SK-N-SH treated with all-trans-retinoic acid at 6 μM for 48 hours (cell line): Measurements from ENCODE around the gene SLMAP.

Experiments
- ATAC-seq: fragments of 200-7000 bp; cut with Tn5 transposase; 3 replicates; pipeline ENCODE4 v1.9.1; 2020; ENCODE audit warnings: mild to moderate bottlenecking, moderate library complexity
- ARNTL ChIP-seq: fragments of 450-650 bp; formaldehyde crosslinking; IDR thresholded peaks from 2 replicates; pipeline ENCODE4 v1.5.0; 2020; ENCODE audit warnings: low read depth, mild to moderate bottlenecking, moderate library complexity, borderline replicate concordance
- CREB5 ChIP-seq: fragments of 250-450 bp; sonication (Bioruptor Pico); IDR thresholded peaks from 2 replicates; pipeline ENCODE4 v1.5.1; 2020; ENCODE audit warnings: low read depth, mild to moderate bottlenecking, moderate library complexity
- CSDC2 ChIP-seq: fragments of 250-450 bp; sonication (Bioruptor Pico); IDR thresholded peaks from 2 replicates; pipeline ENCODE4 v1.5.0; 2020; ENCODE audit warnings: mild to moderate bottlenecking, moderate library complexity
- CSRNP3 ChIP-seq: fragments of 250-450 bp; sonication (Bioruptor Pico); IDR thresholded peaks from 2 replicates; pipeline ENCODE4 v1.5.1; 2021; ENCODE audit warnings: mild to moderate bottlenecking, moderate library complexity
- GLIS3 ChIP-seq: fragments of 250-450 bp; sonication (Bioruptor Pico); IDR thresholded peaks from 2 replicates; pipeline ENCODE4 v1.5.0; 2020; ENCODE audit warnings: mild to moderate bottlenecking, moderate library complexity
- ISL1 ChIP-seq: fragments of 250-450 bp; sonication (Bioruptor Pico); IDR thresholded peaks from 2 replicates; pipeline ENCODE4 v2.1.2; 2022; ENCODE audit warnings: mild to moderate bottlenecking, moderate library complexity
- OSR1 ChIP-seq: fragments of 250-450 bp; sonication (Bioruptor Pico); IDR thresholded peaks from 2 replicates; pipeline ENCODE4 v1.8.0; 2022; ENCODE audit warnings: moderate library complexity, mild to moderate bottlenecking, inconsistent platforms
- PATZ1 ChIP-seq: fragments of 250-450 bp; sonication (Bioruptor Pico); IDR thresholded peaks from 2 replicates; pipeline ENCODE4 v1.8.0; 2020; ENCODE audit warnings: mild to moderate bottlenecking, moderate library complexity, borderline replicate concordance
- POU6F1 ChIP-seq: fragments of 250-450 bp; sonication (Bioruptor Pico); IDR thresholded peaks from 2 replicates; pipeline ENCODE4 v1.8.0; 2021; ENCODE audit warnings: low read depth, mild to moderate bottlenecking, moderate library complexity, borderline replicate concordance
- PPARA ChIP-seq: fragments of 250-450 bp; sonication (Bioruptor Pico); IDR thresholded peaks from 2 replicates; pipeline ENCODE4 v1.5.0; 2020; ENCODE audit warnings: mild to moderate bottlenecking, borderline replicate concordance
- RARB ChIP-seq: fragments of 250-450 bp; sonication (Bioruptor Pico); IDR thresholded peaks from 2 replicates; pipeline ENCODE4 v1.8.0; 2021; ENCODE audit warnings: mild to moderate bottlenecking, moderate library complexity
- SNAI2 ChIP-seq: fragments of 250-450 bp; sonication (Bioruptor Pico); IDR thresholded peaks from 2 replicates; pipeline ENCODE4 v1.5.0; 2020; ENCODE audit warnings: mild to moderate bottlenecking, moderate library complexity
- TCF4 ChIP-seq: fragments of 250-450 bp; sonication (Bioruptor Pico); IDR thresholded peaks from 2 replicates; pipeline ENCODE4 v1.8.0; 2021; ENCODE audit warnings: mild to moderate bottlenecking, moderate library complexity, borderline replicate concordance
- TOX ChIP-seq: fragments of 250-450 bp; sonication (Bioruptor Pico); IDR thresholded peaks from 2 replicates; pipeline ENCODE4 v1.8.0; 2021; ENCODE audit warnings: mild to moderate bottlenecking, moderate library complexity, borderline replicate concordance
- TSHZ2 ChIP-seq: fragments of 250-450 bp; sonication (Bioruptor Pico); IDR thresholded peaks from 2 replicates; pipeline ENCODE4 v1.5.0; 2020; ENCODE audit warnings: mild to moderate bottlenecking, moderate library complexity
- ZC3H10 ChIP-seq: fragments of 250-450 bp; sonication (Bioruptor Pico); IDR thresholded peaks from 2 replicates; pipeline ENCODE4 v1.5.1; 2021; ENCODE audit warnings: mild to moderate bottlenecking, moderate library complexity
- ZFP3 ChIP-seq: fragments of 250-450 bp; sonication (Bioruptor Pico); IDR thresholded peaks from 2 replicates; pipeline ENCODE4 v1.5.0; 2020; ENCODE audit warnings: mild to moderate bottlenecking, moderate library complexity
- ZNF565 ChIP-seq: fragments of 450-650 bp; formaldehyde crosslinking; conservative IDR thresholded peaks from 2 replicates; pipeline ENCODE4 v1.5.0; 2020; ENCODE audit warnings: low read depth, mild to moderate bottlenecking, moderate library complexity
- ZNF8 ChIP-seq: fragments of 450-650 bp; formaldehyde crosslinking; IDR thresholded peaks from 2 replicates; pipeline ENCODE4 v1.5.0; 2020; ENCODE audit warnings: mild to moderate bottlenecking, moderate library complexity

Gene SLMAP

GRCh38 chr3:57957824-57958223 lies 201.7 kb downstream of the SLMAP start:
- no peak for ATAC-seq
- TF ChIP-seq TOX (CRISPR knock-in tag) (no peak), ZNF8 (CRISPR knock-in tag) (no peak), ZC3H10 (CRISPR knock-in tag) (no peak), PPARA (CRISPR knock-in tag) (no peak), GLIS3 (CRISPR knock-in tag) (no peak), PATZ1 (CRISPR knock-in tag) (no peak), OSR1 (CRISPR knock-in tag) (no peak), CREB5 (no peak)
- TF ChIP-seq, all 23 proteins: peak for 0

- ATAC-seq: no peak
- TF ChIP-seq TCF4: no peak
- TF ChIP-seq TOX (CRISPR knock-in tag): no peak
- no peak for TF ChIP-seq SNAI2
- TF ChIP-seq TSHZ2 (CRISPR knock-in tag): no peak
- no peak for TF ChIP-seq ZNF8 (CRISPR knock-in tag)
- no peak for TF ChIP-seq CSDC2
- TF ChIP-seq CSRNP3: no peak
- TF ChIP-seq ARNTL (CRISPR knock-in tag): no peak
- TF ChIP-seq ZFP3 (CRISPR knock-in tag): no peak
- no peak for TF ChIP-seq RARB (CRISPR knock-in tag)
- TF ChIP-seq OSR1 (CRISPR knock-in tag): no peak
- TF ChIP-seq CREB5: no peak
- TF ChIP-seq ZNF565 (CRISPR knock-in tag): no peak
- TF ChIP-seq, all 23 proteins: peak for 0
Observed at GRCh38 chr3:57958642-57959422, 202.7 kb downstream of the SLMAP start.

- no peak for ATAC-seq
- no peak for TF ChIP-seq RARB (CRISPR knock-in tag)
- TF ChIP-seq ISL1 (CRISPR knock-in tag): no peak
- TF ChIP-seq ARNTL (CRISPR knock-in tag): no peak
- TF ChIP-seq TCF4: no peak
- TF ChIP-seq GLIS3 (CRISPR knock-in tag): no peak
- no peak for TF ChIP-seq TOX (CRISPR knock-in tag)
- no peak for TF ChIP-seq TSHZ2 (CRISPR knock-in tag)
- TF ChIP-seq ZC3H10 (CRISPR knock-in tag): no peak
- TF ChIP-seq OSR1 (CRISPR knock-in tag): no peak
- TF ChIP-seq POU6F1 (CRISPR knock-in tag): no peak
- no peak for TF ChIP-seq CSRNP3
Observed at GRCh38 chr3:57959423-57960173, 203.5 kb downstream of the SLMAP start.
